Measurements from ENCODE around the gene ZNF549.

Gene ZNF549

DNA sequence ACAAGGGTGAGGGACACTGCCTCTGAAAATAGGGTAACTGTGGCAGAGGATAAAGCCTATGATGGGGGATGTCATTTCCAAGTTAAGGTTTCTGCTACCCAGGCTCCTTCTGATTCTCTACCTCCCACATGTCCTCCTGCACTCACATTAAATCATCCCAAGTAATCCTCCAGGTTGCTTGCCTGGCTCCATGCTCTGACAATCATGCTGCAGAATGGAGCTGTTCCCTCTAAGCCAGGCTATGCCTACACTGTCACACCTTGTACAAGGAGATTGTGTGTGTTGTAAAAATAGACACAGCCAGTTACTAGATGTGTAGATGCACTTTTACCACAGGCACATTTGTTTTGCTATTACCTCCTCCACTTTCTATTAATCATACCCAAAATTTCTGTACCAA lies 43.6 kb downstream of the ZNF549 start:
- DNase-seq = no peak

DNA sequence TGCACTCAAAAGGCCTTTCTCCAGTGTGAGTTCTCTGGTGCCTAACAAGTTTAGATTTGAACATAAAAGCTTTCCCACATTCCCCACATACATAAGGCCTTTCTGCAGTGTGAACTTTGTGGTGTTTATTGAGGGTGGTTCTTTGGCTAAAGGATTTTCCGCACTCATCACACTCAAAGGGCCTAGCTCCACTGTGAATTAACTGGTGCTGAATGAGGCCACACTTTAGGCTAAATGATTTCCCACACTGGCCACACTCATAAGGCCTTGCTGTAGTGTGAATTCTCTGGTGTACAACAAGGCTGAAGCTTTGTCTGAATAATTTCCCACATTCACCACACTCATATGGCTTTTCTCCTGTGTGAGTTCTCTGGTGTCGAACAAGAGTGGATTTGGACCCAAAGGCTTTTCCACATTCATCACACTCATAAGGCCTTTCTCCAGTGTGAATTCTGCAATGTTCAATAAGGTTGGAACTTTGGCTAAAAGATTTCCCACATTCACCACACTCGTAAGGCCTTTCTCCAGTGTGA lies 45.3 kb downstream of the ZNF549 start:
- DNase-seq = no peak

DNA sequence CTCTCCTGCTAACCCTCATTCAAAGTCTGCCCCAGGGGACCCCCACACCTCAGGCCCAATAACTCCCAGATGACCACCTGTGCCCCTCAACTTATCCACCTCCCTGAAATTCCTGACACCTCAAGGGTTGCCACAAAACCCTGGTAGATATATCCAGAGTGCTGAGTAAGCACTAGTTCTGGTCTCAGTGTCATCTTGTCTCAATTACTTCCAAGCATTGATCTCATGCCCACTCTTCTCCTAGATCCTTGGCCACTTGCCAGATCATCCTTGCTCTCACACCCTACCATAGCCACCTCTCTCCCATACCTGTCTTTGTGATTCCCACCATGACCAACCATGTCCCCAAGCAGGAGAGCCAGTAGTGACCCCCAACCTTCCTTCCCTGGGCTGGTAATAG lies 49.5 kb downstream of the ZNF549 start:
- DNase-seq = no peak

DNA sequence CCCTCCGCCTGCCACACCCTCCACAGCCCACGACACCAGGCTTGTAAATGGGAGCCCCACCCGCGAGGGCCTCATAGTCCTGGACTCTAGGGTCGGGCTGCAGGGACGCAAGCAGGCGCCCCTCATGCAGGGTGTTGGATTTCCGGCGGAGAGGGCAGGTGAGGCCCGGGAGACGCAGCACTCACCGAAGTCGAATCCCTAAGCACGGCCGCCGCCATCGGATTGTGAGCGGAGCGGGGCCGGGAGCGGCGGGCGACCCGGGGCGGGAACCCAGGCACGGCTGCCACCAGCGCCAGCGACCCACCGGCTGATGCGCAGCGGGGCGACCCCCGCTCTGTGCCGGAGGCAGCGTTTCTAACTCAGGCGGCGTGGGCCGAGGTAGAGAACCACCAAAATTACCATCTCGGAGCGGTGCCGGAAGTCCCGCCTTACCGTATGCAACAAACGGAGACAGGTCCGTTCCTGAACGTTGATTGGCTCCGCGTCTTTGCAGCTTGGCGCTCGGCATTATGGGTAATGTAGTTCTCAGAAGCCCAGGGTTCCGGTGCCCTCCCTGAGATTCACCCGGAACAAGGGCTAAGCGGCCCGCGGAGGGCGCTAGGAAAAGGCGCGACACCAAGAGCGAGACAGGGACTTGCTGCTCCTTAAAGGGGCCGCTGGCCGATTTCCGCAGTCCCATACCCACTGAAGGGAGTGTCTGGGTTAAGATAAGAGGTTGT lies 51.5 kb downstream of the ZNF549 start, which contains the start of gene ZNF416:
Gene ZNF416, minus strand, starts transcription at position 425 of the 719 bp plus-strand sequence. Its CDS starts 207 bp downstream, at position 218.
- peak; percentile 92 for DNase-seq

DNA sequence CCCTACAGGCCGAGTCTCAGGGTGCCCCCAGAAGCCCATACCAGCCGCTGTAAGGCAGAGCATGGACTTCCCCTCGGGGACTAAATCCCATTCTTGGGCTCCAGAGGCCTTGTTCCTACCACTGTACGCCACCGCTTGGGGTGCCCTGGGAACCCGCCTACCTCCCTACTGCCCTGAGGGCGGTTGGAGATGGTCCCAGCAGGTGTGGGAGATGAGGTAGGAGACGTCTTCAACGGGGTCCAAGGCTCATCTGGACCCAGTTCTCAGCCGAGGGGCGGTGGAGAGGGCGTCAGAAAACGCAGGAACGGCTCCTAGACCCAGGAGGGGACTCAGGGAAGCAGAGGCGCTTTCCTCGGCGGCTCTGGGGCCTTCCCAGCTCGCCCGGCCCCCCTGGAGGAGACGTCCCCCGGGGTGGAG lies 56.0 kb downstream of the ZNF549 start:
- DNase-seq = no peak

DNA sequence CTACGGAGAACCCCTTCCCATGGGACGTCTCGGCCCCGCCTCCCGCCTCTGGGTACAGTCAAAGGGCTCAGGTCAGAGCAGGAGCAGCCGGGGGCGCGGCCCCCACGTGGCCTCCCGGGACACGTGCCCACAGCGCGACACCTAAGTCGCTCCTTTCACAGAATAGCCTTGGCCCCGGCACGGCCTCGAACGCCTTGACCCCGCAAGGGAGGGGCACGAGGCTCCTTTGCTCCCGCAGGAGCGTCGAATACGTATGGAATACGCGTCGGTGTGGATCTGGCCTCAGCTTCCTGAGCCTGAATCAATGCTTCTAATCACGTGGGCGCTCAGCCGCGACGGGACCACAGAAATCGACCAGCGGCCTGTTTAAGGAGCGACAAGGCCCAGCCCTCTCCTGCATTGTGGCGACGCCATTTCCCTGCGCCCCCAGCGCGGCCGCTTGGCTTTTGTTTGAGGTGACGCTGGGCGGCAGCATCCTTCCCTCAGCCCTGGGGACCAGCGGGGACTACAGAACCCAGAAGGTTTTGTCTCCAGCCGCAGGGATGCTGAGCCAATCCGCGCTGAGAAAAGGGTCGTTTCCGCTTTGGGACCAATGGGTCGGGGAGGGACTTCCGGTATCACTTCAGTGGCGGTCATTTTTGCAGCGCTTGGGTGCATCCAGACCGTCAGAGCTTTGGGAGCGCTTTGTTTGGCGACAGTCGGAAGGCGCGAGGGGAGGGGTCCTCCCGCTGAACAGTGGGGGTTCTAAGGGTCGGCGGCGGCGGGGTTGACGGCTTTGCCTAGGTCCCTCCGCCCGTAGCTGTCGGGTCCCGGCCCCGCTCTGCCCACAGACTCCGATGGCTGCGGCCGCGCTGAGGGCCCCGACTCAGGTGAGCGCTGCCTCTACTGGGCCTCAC lies 56.6 kb downstream of the ZNF549 start, which contains the start of gene ZIK1:
Gene ZIK1, plus strand, starts transcription at position 625 of the 896 bp plus-strand sequence. Its CDS starts 212 bp downstream, at position 837.
- peak; percentile 78 for DNase-seq

DNA sequence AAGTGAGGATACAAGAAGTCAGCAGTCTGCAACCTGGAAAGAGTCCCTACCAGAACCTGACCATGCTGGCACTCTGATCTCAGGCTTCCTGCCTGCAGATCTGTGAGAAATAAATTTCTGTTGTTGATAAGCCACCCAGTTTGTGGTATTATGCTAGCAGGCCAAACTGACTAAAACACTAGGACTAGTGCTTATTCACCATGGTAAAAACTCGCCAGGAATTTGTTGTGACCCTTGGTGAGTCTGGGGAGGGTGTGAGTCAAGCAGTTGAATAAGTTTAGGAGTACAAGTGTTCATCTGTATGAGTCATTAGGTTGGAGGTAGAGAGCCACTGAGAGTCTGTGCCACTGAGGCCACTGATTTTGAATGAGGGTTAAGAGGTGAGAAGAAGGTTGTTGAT lies 60.4 kb downstream of the ZNF549 start:
- no peak for DNase-seq

DNA sequence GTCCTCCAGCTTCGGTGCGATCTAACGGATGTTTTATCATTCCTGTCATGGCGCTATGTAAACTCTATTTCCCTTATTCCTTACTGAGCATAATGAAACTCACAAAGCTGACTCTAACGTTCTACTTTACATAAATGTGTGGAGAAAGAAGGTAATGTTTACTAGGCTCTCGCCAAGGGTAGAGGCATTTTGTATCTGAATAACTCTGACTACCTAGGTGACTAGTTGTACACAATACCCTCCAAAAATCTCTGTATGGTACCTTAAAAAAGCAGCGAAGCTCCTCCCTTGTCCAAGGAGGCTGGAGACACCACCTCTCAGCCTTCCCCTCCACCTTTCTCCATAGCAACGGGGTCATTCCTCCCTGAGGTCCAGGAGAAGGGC lies 72.2 kb downstream of the ZNF549 start:
- DNase-seq = no peak

DNA sequence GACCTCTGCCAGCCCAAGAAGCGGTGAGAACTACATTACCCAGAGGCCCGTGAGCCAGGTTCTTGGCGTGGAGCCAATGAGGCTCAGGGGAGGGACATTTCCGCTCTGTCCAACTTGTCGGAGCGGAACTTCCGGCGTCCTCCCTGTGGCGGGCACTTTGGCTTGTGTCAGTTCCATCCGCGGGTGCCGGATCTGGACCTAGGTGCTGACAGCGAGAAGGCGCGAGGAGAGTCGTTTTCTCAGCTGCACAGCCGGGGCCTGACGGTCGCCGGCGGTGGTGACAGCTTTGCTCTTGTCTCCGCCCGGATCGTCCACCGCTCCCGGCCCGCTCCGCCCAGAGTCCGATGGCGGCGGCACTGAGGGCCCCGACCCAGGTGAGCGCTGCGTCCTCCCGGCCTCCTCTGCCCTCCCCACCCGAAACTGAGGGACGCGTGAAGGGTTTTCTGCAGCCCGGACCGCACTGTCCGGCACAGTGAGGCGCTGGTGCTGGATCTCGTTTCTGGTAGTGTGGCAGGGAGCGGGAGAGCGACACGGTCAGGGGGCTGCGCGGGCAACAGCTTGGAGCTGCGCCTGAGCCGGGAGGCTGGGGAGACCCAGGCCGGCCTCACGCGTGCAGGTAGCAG lies 72.7 kb downstream of the ZNF549 start, which contains the start of gene ZNF530:
Gene ZNF530, plus strand, starts transcription at position 125 of the 623 bp plus-strand sequence. CDS start 4,461 bp downstream, outside the sequence.
- DNase-seq = peak; percentile 74

DNA sequence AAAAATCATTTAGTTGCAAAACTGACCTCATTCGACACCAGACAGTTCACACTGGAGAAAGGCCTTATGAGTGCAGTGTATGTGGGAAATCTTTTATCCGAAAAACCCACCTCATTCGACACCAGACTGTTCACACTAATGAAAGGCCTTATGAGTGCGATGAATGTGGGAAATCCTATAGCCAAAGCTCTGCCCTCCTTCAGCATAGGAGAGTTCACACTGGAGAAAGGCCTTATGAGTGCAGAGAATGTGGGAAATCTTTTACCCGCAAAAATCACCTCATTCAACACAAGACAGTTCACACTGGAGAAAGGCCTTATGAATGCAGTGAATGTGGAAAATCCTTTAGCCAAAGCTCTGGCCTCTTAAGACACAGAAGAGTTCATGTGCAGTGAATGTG lies 79.8 kb downstream of the ZNF549 start:
- DNase-seq = no peak

All from activated T-cell treated with anti-CD3 and anti-CD28 coated beads for 4 hours (primary cell).